ENCODE results near the gene FARP2. TPM values are rescaled to one million over a fixed set of nuclear protein-coding genes. Genes with fewer than 3 reads are reported as not detected.

FARP2 gene
- total and polyA plus RNA-seq, 2 of the 13 experiments (the other 11 are each of a cell fraction or from before 2014, with no cell fraction given), result 28.0 to 45.4 TPM

GRCh38 chr2:241490825-241491506 lies 134.9 kb downstream of the FARP2 start (continued):
- TF ChIP-seq POLR2AphosphoS2 (IDR thresholded peaks at IDR 0.05; ENCODE audit: low read depth, low read length) (no peak), ZNF558 (CRISPR knock-in tag; IDR thresholded peaks at IDR 0.05; ENCODE audit: borderline replicate concordance) (no peak), FOXA1 (IDR thresholded peaks at IDR 0.05) (no peak), FOXA1 (CRISPR knock-in tag; IDR thresholded peaks at IDR 0.05) (no peak), ZNF564 (CRISPR knock-in tag; IDR thresholded peaks at IDR 0.05) (no peak), NR0B2 (CRISPR knock-in tag; IDR thresholded peaks at IDR 0.05) (no peak), POLR2G (IDR thresholded peaks at IDR 0.05; ENCODE audit: low read depth, low read length) (peak; percentile 21; the same call in 1 of the 2 replicates), ZNF335 (CRISPR knock-in tag; IDR thresholded peaks at IDR 0.05) (no peak), ZNF816 (CRISPR knock-in tag; IDR thresholded peaks at IDR 0.05; ENCODE audit: borderline replicate concordance) (no peak), KDM2A (CRISPR knock-in tag; IDR thresholded peaks at IDR 0.05; ENCODE audit: borderline replicate concordance, low read depth) (peak; percentile 6; the same call in 1 of the 2 replicates), YY1 (IDR thresholded peaks at IDR 0.05; ENCODE audit: insufficient read depth, insufficient replicate concordance, low read depth, low read length) (no peak), POGZ (CRISPR knock-in tag; IDR thresholded peaks at IDR 0.05) (no peak), ZNF543 (CRISPR knock-in tag; IDR thresholded peaks at IDR 0.05) (no peak), ZGPAT (CRISPR knock-in tag; IDR thresholded peaks at IDR 0.05) (no peak), GATA4 (IDR thresholded peaks at IDR 0.05; ENCODE audit: borderline replicate concordance, low read depth) (no peak), ZNF780A (CRISPR knock-in tag; IDR thresholded peaks at IDR 0.05) (no peak)
- TF ChIP-seq, protein P1, sequence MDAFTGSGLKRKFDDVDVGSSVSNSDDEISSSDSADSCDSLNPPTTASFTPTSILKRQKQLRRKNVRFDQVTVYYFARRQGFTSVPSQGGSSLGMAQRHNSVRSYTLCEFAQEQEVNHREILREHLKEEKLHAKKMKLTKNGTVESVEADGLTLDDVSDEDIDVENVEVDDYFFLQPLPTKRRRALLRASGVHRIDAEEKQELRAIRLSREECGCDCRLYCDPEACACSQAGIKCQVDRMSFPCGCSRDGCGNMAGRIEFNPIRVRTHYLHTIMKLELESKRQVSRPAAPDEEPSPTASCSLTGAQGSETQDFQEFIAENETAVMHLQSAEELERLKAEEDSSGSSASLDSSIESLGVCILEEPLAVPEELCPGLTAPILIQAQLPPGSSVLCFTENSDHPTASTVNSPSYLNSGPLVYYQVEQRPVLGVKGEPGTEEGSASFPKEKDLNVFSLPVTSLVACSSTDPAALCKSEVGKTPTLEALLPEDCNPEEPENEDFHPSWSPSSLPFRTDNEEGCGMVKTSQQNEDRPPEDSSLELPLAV (CRISPR knock-in tag; conservative IDR thresholded peaks at IDR 0.05; ENCODE audit: low read depth), result no peak
- TF ChIP-seq, protein P2, sequence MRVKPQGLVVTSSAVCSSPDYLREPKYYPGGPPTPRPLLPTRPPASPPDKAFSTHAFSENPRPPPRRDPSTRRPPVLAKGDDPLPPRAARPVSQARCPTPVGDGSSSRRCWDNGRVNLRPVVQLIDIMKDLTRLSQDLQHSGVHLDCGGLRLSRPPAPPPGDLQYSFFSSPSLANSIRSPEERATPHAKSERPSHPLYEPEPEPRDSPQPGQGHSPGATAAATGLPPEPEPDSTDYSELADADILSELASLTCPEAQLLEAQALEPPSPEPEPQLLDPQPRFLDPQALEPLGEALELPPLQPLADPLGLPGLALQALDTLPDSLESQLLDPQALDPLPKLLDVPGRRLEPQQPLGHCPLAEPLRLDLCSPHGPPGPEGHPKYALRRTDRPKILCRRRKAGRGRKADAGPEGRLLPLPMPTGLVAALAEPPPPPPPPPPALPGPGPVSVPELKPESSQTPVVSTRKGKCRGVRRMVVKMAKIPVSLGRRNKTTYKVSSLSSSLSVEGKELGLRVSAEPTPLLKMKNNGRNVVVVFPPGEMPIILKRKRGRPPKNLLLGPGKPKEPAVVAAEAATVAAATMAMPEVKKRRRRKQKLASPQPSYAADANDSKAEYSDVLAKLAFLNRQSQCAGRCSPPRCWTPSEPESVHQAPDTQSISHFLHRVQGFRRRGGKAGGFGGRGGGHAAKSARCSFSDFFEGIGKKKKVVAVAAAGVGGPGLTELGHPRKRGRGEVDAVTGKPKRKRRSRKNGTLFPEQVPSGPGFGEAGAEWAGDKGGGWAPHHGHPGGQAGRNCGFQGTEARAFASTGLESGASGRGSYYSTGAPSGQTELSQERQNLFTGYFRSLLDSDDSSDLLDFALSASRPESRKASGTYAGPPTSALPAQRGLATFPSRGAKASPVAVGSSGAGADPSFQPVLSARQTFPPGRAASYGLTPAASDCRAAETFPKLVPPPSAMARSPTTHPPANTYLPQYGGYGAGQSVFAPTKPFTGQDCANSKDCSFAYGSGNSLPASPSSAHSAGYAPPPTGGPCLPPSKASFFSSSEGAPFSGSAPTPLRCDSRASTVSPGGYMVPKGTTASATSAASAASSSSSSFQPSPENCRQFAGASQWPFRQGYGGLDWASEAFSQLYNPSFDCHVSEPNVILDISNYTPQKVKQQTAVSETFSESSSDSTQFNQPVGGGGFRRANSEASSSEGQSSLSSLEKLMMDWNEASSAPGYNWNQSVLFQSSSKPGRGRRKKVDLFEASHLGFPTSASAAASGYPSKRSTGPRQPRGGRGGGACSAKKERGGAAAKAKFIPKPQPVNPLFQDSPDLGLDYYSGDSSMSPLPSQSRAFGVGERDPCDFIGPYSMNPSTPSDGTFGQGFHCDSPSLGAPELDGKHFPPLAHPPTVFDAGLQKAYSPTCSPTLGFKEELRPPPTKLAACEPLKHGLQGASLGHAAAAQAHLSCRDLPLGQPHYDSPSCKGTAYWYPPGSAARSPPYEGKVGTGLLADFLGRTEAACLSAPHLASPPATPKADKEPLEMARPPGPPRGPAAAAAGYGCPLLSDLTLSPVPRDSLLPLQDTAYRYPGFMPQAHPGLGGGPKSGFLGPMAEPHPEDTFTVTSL (CRISPR knock-in tag; IDR thresholded peaks at IDR 0.05; ENCODE audit: borderline replicate concordance), result no peak
- TF ChIP-seq, protein P3, sequence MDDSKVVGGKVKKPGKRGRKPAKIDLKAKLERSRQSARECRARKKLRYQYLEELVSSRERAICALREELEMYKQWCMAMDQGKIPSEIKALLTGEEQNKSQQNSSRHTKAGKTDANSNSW (CRISPR knock-in tag; IDR thresholded peaks at IDR 0.05; ENCODE audit: borderline replicate concordance), result no peak

Measured in HepG2 (cell line).